IMR-90 (cell line): ENCODE data around the gene NAT14.

Experiments used
- CTCF ChIP-seq: conservative IDR thresholded peaks from 2 replicates; pipeline ENCODE4 v1.5.1; 2012; ENCODE audit warnings: mild to moderate bottlenecking, low read depth, low read length, improper control_type of control experiment
- MAZ ChIP-seq: IDR thresholded peaks from 2 replicates; pipeline ENCODE4 v1.6.1; 2012; ENCODE audit warnings: low read depth, mild to moderate bottlenecking, low read length, improper control_type of control experiment, moderate library complexity, borderline replicate concordance
- SMC3 ChIP-seq: fragments of 150-350 bp; IDR thresholded peaks from 2 replicates; pipeline ENCODE4 v1.6.1; 2016; ENCODE audit warnings: low read depth, mild to moderate bottlenecking, antibody characterized with exemption, low read length, moderate library complexity

GRCh38 chr19:55472463-55472862 lies 12.5 kb upstream of the NAT14 start:
- TF ChIP-seq CTCF: no peak
- no peak for TF ChIP-seq SMC3
- no peak for TF ChIP-seq MAZ
